ENCODE data around the gene YPEL2. TPM values are rescaled to one million over a fixed set of nuclear protein-coding genes. Genes with fewer than 3 reads are reported as not detected.

The YPEL2 gene
- total RNA-seq, 2 donors from 2014 or later: 12.8 to 40.3 TPM

GRCh38 chr17:59337741-59338299, 6.4 kb downstream of the YPEL2 start:
- intact Hi-C loops (cut with DNase I): no loop called here
- Histone ChIP-seq H3K36me3 (no peaks in the 10 kb centered on the region), H3K27me3 (replicated peaks; ENCODE audit: insufficient read depth) (no peaks in the 10 kb centered on the region), H3K4me3 (no peak overlapping the region), H3K4me1 (replicated peaks) (peaks cover 6% of the 10 kb centered on the region), H3K9me3 (no peaks in the 10 kb centered on the region), H3K27ac (no peak overlapping the region)
- 84% methylated on average over 5 of the region's 5 CpGs for WGBS
- TF ChIP-seq POLR2A (IDR thresholded peaks at IDR 0.05): no peak
- TF ChIP-seq CTCF (IDR thresholded peaks at IDR 0.05): no peak
- no peak for TF ChIP-seq POLR2AphosphoS5 (IDR thresholded peaks at IDR 0.05)
- DNase-seq (ENCODE audit: low spot score): no peak

GRCh38 chr17:59338498-59338897, 7.0 kb downstream of the YPEL2 start:
- intact Hi-C loops (cut with DNase I): no loop called here
- WGBS: 88% methylated on average over 5 of the region's 5 CpGs
- no peak overlapping the region for H3K27ac ChIP-seq
- H3K27me3 ChIP-seq (replicated peaks; ENCODE audit: insufficient read depth): no peaks in the 10 kb centered on the region
- H3K9me3 ChIP-seq: no peaks in the 10 kb centered on the region
- H3K36me3 ChIP-seq: no peaks in the 10 kb centered on the region
- TF ChIP-seq POLR2A (IDR thresholded peaks at IDR 0.05) (no peak), CTCF (IDR thresholded peaks at IDR 0.05) (no peak), POLR2AphosphoS5 (IDR thresholded peaks at IDR 0.05) (no peak)
- no peak overlapping the region for H3K4me3 ChIP-seq
- no peak for DNase-seq (ENCODE audit: low spot score)
- peaks cover 6% of the 10 kb centered on the region for H3K4me1 ChIP-seq (replicated peaks)

GRCh38 chr17:59341922-59342321, 10.5 kb downstream of the YPEL2 start:
- TF ChIP-seq POLR2A (IDR thresholded peaks at IDR 0.05) (no peak), POLR2AphosphoS5 (IDR thresholded peaks at IDR 0.05) (no peak), CTCF (IDR thresholded peaks at IDR 0.05) (no peak)
- intact Hi-C loops (cut with DNase I): no loop called here
- Histone ChIP-seq H3K27ac (no peak overlapping the region), H3K36me3 (no peaks in the 10 kb centered on the region), H3K9me3 (no peaks in the 10 kb centered on the region), H3K4me3 (no peak overlapping the region), H3K4me1 (replicated peaks) (peaks cover 3% of the 10 kb centered on the region), H3K27me3 (replicated peaks; ENCODE audit: insufficient read depth) (no peaks in the 10 kb centered on the region)
- DNase-seq (ENCODE audit: low spot score): no peak
- 94% methylated on average over 3 of the region's 3 CpGs for WGBS

- Histone ChIP-seq H3K36me3 (no peaks in the 10 kb centered on the region), H3K9me3 (no peaks in the 10 kb centered on the region), H3K4me1 (replicated peaks) (no peaks in the 10 kb centered on the region), H3K27me3 (replicated peaks; ENCODE audit: insufficient read depth) (no peaks in the 10 kb centered on the region), H3K27ac (no peak overlapping the region), H3K4me3 (no peak overlapping the region)
- intact Hi-C loops (cut with DNase I): no loop called here
- TF ChIP-seq POLR2A (IDR thresholded peaks at IDR 0.05) (no peak), CTCF (IDR thresholded peaks at IDR 0.05) (no peak), POLR2AphosphoS5 (IDR thresholded peaks at IDR 0.05) (no peak)
- 67% methylated on average over 4 of the region's 4 CpGs for WGBS
- no peak for DNase-seq (ENCODE audit: low spot score)
Measured at GRCh38 chr17:59342681-59343131, 11.3 kb downstream of the YPEL2 start.

GRCh38 chr17:59345476-59345875, 14.0 kb downstream of the YPEL2 start:
- no peaks in the 10 kb centered on the region for H3K36me3 ChIP-seq
- no peaks in the 10 kb centered on the region for H3K27me3 ChIP-seq (replicated peaks; ENCODE audit: insufficient read depth)
- intact Hi-C loops (cut with DNase I): no loop called here
- H3K9me3 ChIP-seq: no peaks in the 10 kb centered on the region
- DNase-seq (ENCODE audit: low spot score): no peak
- H3K27ac ChIP-seq: no peak overlapping the region
- H3K4me3 ChIP-seq: no peak overlapping the region
- TF ChIP-seq POLR2AphosphoS5 (IDR thresholded peaks at IDR 0.05) (no peak), POLR2A (IDR thresholded peaks at IDR 0.05) (no peak), CTCF (IDR thresholded peaks at IDR 0.05) (no peak)
- WGBS: 92% methylated on average over 7 of the region's 7 CpGs
- no peaks in the 10 kb centered on the region for H3K4me1 ChIP-seq (replicated peaks)

All from prostate gland (tissue), 2 donors.